ENCODE results near the gene SH3D19. TPM values are rescaled to one million over a fixed set of nuclear protein-coding genes. Genes with fewer than 3 reads are reported as not detected.

The SH3D19 gene
- polyA plus RNA-seq, 2 of the 4 experiments (the other 2 are of a cell fraction) = 15.3 to 22.9 TPM

- Histone ChIP-seq H3K4me3 (no peak overlapping the region), H3K4me1 (peaks cover 10% of the 10 kb centered on the region; the same call in 2 of the 3 replicates), H3K4me2 (peak overlapping the region; percentile 23; the same call in 1 of the 3 replicates), H3K9me3 (no peaks in the 10 kb centered on the region), H3K27ac (no peak overlapping the region)
- 79% methylated on average over 10 of the region's 10 CpGs for WGBS (ENCODE audit: missing lambda C conversion rate)
- TF ChIP-seq JUNB (IDR thresholded peaks at IDR 0.05) (no peak), ZNF302 (CRISPR knock-in tag; IDR thresholded peaks at IDR 0.05) (no peak), HEYL (CRISPR knock-in tag; IDR thresholded peaks at IDR 0.05) (no peak), MAZ (IDR thresholded peaks at IDR 0.05; ENCODE audit: borderline replicate concordance, low read depth, low read length) (no peak), SREBF2 (IDR thresholded peaks at IDR 0.05) (no peak), HMGXB4 (CRISPR knock-in tag; IDR thresholded peaks at IDR 0.05; ENCODE audit: borderline replicate concordance) (no peak), CEBPB (IDR thresholded peaks at IDR 0.05) (no peak), RNF2 (IDR thresholded peaks at IDR 0.05; ENCODE audit: borderline replicate concordance, low read depth) (no peak), NR3C1 (IDR thresholded peaks at IDR 0.05) (no peak), PBX3 (IDR thresholded peaks at IDR 0.05) (no peak), BHLHE40 (IDR thresholded peaks at IDR 0.05; ENCODE audit: low read depth, low read length) (no peak), RCOR1 (IDR thresholded peaks at IDR 0.05; ENCODE audit: low read depth, low read length) (no peak), ZFP36 (IDR thresholded peaks at IDR 0.05; ENCODE audit: borderline replicate concordance, partially characterized antibody) (no peak), ATOH8 (CRISPR knock-in tag; IDR thresholded peaks at IDR 0.05; ENCODE audit: low read depth) (no peak), RARB (CRISPR knock-in tag; IDR thresholded peaks at IDR 0.05) (no peak), CBX2 (IDR thresholded peaks at IDR 0.05; ENCODE audit: borderline replicate concordance, low read depth) (no peak)
- TF ChIP-seq, protein P1, sequence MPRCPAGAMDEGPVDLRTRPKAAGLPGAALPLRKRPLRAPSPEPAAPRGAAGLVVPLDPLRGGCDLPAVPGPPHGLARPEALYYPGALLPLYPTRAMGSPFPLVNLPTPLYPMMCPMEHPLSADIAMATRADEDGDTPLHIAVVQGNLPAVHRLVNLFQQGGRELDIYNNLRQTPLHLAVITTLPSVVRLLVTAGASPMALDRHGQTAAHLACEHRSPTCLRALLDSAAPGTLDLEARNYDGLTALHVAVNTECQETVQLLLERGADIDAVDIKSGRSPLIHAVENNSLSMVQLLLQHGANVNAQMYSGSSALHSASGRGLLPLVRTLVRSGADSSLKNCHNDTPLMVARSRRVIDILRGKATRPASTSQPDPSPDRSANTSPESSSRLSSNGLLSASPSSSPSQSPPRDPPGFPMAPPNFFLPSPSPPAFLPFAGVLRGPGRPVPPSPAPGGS (IDR thresholded peaks at IDR 0.05) = no peak
- DNase-seq (ENCODE audit: low read depth in 1 of 2, low spot score in 1 of 2) (no peak), FAIRE-seq (no peak), ATAC-seq (no peak)
- CTCF ChIA-PET = no interaction called here
- POLR2A ChIA-PET = no interaction called here
These were observed 160.0 kb downstream of the SH3D19 start for GRCh38 chr4:151165205-151166000.

DNA sequence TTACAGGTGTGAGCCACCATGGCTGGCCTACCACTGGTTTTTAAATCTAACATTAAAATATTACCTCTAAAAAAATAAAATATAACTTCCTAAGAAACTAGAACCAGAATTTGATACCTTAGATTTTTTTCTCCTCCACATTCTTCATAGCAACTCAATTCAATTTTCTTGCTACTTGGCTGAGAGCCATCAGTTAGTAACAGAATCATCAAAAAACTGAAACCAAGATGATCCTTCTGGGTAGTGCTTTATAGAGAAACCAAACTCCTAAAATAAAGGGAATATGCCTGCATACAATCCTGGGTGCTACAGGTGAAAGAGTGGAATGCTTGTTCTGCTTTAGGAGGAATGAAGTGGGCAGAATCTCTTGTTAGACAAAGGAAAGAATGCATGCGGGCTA lies 161.6 kb downstream of the SH3D19 start:
- no peak for ATAC-seq
- peaks cover 10% of the 10 kb centered on the region; the same call in 2 of the 3 replicates for H3K4me1 ChIP-seq
- no peaks in the 10 kb centered on the region for H3K9me3 ChIP-seq
- ChIA-PET POLR2A (no interaction called here), CTCF (interaction anchor here (0.6 kb wide), 1 partner anchor 103 kb away, joined by 3 read pairs; no protein-coding TSS in a partner anchor)
- no peak for FAIRE-seq
- TF ChIP-seq, protein P2, sequence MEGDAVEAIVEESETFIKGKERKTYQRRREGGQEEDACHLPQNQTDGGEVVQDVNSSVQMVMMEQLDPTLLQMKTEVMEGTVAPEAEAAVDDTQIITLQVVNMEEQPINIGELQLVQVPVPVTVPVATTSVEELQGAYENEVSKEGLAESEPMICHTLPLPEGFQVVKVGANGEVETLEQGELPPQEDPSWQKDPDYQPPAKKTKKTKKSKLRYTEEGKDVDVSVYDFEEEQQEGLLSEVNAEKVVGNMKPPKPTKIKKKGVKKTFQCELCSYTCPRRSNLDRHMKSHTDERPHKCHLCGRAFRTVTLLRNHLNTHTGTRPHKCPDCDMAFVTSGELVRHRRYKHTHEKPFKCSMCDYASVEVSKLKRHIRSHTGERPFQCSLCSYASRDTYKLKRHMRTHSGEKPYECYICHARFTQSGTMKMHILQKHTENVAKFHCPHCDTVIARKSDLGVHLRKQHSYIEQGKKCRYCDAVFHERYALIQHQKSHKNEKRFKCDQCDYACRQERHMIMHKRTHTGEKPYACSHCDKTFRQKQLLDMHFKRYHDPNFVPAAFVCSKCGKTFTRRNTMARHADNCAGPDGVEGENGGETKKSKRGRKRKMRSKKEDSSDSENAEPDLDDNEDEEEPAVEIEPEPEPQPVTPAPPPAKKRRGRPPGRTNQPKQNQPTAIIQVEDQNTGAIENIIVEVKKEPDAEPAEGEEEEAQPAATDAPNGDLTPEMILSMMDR (IDR thresholded peaks at IDR 0.05) = no peak
- no peak for TF ChIP-seq CBX2 (IDR thresholded peaks at IDR 0.05; ENCODE audit: borderline replicate concordance, low read depth)
- no peak for TF ChIP-seq CEBPB (IDR thresholded peaks at IDR 0.05)
- TF ChIP-seq, protein P3, sequence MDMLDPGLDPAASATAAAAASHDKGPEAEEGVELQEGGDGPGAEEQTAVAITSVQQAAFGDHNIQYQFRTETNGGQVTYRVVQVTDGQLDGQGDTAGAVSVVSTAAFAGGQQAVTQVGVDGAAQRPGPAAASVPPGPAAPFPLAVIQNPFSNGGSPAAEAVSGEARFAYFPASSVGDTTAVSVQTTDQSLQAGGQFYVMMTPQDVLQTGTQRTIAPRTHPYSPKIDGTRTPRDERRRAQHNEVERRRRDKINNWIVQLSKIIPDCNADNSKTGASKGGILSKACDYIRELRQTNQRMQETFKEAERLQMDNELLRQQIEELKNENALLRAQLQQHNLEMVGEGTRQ (IDR thresholded peaks at IDR 0.05) = no peak
- TF ChIP-seq, protein P4, sequence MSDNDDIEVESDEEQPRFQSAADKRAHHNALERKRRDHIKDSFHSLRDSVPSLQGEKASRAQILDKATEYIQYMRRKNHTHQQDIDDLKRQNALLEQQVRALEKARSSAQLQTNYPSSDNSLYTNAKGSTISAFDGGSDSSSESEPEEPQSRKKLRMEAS (IDR thresholded peaks at IDR 0.05) = no peak
- TF ChIP-seq PBX3 (IDR thresholded peaks at IDR 0.05) = no peak
- TF ChIP-seq ZFP36 (IDR thresholded peaks at IDR 0.05; ENCODE audit: borderline replicate concordance, partially characterized antibody) = no peak
- TF ChIP-seq TP53 (CRISPR knock-in tag; IDR thresholded peaks at IDR 0.05) = no peak
- no peak overlapping the region for H3K4me3 ChIP-seq
- DNase-seq (ENCODE audit: low read depth in 1 of 2, low spot score in 1 of 2) = no peak
- H3K27ac ChIP-seq = no peak overlapping the region
- H3K4me2 ChIP-seq = no peak overlapping the region
- 100% methylated on average over 1 of the region's 1 CpG for WGBS (ENCODE audit: missing lambda C conversion rate)

Measured in A549 (cell line).